K562 treated with DMSO at 1 percent for 48 hours (cell line): ENCODE measurements around the gene CBX6. TPM values are rescaled to one million over a fixed set of nuclear protein-coding genes. Genes with fewer than 3 reads are reported as not detected.

ENCODE experiments used
- total RNA-seq: library from RNA; unstranded; fragments of 300-600 nt; gene quantifications from 2 replicates; pipeline ENCODE4 v1.2.3, GENCODE V29; 2022; ENCODE audit warnings: low replicate concordance; ENCODE audit errors: extremely low read depth

The CBX6 gene
- not detected in 2 replicates for total RNA-seq

GRCh38 chr22:38872172-38872830, at the start of gene CBX6:
CBX6 (minus strand) TSS chr22:38872216; CDS start chr22:38872190, 26 bp downstream.

GRCh38 chr22:38843657-38844314, 28.2 kb downstream of the CBX6 start, which contains the start of gene NPTXR:
NPTXR (minus strand) TSS chr22:38844028.

Other genes with a start within 250 kb of the CBX6 start
- gene FAM227A, start 215.8 kb downstream of the CBX6 start, total RNA-seq: not detected in 2 replicates
- gene CBY1, start 215.6 kb downstream of the CBX6 start, total RNA-seq: not detected in 2 replicates
- not detected in 2 replicates for gene TOMM22, start 190.3 kb downstream of the CBX6 start, total RNA-seq
- gene JOSD1, start 171.3 kb downstream of the CBX6 start, total RNA-seq: not detected in 2 replicates
- not detected in 2 replicates for gene GTPBP1, start 166.3 kb downstream of the CBX6 start, total RNA-seq
- not detected in 2 replicates for gene SUN2, start 116.2 kb downstream of the CBX6 start, total RNA-seq
- not detected in 2 replicates for gene DNAL4, start 78.1 kb downstream of the CBX6 start, total RNA-seq
- gene NPTXR, start 28.2 kb downstream of the CBX6 start, total RNA-seq: not detected in 2 replicates
- not detected in 2 replicates for gene APOBEC3A, start 85.4 kb upstream of the CBX6 start, total RNA-seq
- gene APOBEC3B, start 110.1 kb upstream of the CBX6 start, total RNA-seq: not detected in 2 replicates
- not detected in 2 replicates for gene APOBEC3C, start 142.0 kb upstream of the CBX6 start, total RNA-seq
- not detected in 2 replicates for gene APOBEC3D, start 148.9 kb upstream of the CBX6 start, total RNA-seq
- not detected in 2 replicates for gene APOBEC3F, start 168.6 kb upstream of the CBX6 start, total RNA-seq
- gene APOBEC3G, start 205.1 kb upstream of the CBX6 start, total RNA-seq: not detected in 2 replicates
- not detected in 2 replicates for gene APOBEC3H, start 225.0 kb upstream of the CBX6 start, total RNA-seq